ACHN (cell line): ENCODE measurements around the gene FBL.

Experiments used
- DNase-seq: peaks from one replicate; pipeline ENCODE4 v3.0.0-alpha.2; 2015
- in situ Hi-C: cut with HindIII; loops from 2 replicates; pipeline ENCODE4 v1.10.0; 2017; ENCODE audit warnings: low sequenced_read_pairs, low pct_ligation_motif_present, low pct_unique_long_range_greater_than_20kb

Gene FBL

DNA sequence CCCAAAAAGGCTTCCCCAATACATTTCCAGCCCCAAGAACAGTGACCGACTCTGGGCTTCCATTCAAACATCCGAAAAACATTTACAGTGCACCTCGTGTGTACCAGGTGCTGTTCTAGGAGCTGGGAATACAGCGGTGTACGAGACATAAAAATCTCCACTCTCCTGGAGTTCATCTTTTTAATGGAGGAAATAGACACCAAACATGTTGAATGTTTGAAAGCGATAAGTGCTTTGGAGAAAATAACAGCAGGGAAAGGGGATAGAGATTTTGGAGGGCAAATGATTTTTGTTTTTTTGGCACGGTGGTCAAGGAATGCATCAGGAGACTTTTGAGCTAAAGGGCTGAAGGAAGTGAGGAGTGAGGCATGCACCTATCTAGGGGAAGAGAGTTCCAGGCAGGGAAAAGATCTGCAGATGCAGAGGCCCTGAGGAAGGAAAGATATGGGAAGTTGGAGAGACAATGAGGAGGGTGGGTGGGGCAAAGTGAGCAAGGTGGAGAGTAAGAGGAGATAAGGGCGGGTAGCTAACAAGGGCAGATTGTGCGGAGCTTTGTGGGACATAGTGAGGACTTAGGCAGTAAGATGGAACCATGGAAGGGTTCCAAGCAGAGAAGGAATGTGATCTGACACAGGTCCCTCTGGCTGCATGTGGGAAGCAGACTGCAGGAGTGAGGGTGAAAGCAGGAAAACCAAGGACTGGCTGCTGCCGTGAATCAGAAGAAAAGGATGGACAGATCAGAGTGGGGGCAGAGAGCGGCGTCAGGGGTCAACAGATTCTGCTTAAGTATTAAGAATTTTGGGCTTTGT lies 703 bp upstream of the FBL start:
- DNase-seq: no peak
- in situ Hi-C loops: no loop called here

- DNase-seq: peak; percentile 27
- in situ Hi-C loops: no loop called here
Measured at GRCh38 chr19:39845584-39845932, 621 bp downstream of the FBL start.

- in situ Hi-C loops: no loop called here
- no peak for DNase-seq
Measured at GRCh38 chr19:39845172-39845571, 1.0 kb downstream of the FBL start.

GRCh38 chr19:39843919-39844793 lies 2.0 kb downstream of the FBL start:
- peak; percentile 53 for DNase-seq
- in situ Hi-C loops: no loop called here

DNA sequence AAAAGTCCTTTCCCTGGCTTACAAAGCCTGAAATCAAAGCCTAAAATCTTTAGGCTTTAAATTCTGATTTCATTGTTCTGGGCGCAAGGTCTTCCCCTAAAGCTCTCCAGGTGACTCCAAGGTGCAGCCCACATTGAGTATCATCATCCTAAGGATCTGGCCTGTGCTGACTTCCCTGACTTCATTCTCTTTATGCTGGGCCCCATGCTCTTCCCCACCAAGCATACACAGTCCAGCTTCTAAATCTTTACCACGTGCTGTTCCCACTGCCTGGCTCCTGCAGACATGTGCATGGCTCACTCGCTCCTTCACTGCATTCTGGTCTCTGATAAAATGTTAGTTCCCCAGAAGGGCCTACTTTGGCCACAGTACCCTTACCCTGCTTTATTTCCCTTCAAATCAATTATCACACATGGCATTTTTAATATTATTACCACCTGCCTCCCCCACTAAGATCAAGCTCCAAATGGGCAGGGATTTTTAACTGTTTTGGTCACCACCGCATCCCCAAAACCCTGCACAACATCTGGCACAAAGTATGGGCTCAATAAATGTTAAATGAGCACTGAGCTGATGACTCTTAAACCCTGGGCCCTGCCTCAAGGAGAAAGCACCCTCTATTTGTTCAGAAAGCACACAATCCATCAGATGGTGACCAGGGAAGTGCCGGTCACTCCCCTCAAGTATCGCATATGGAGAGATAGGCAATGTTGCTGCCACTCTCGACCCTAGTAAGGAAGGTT lies 3.3 kb downstream of the FBL start:
- in situ Hi-C loops: no loop called here
- no peak for DNase-seq

GRCh38 chr19:39841041-39841440 lies 5.1 kb downstream of the FBL start:
- no peak for DNase-seq
- in situ Hi-C loops: no loop called here

DNA sequence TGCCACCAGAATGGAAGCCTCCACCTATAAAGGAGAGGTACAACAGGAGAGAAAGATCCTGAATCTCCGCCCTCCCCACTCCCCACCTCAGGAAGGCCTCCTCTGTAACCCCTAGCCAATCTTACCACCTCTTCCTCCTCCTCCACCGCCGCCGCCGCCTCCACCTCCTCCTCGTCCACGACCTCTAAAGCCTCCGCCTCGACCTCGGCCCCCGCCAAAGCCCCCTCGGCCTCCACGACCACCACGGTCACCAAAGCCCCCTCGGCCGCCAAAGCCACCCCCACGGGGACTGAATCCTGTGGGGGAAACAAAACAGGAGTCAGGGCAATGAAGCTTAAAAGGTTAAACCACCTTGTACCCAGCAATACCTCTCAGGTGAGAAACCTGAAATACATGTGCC lies 5.7 kb downstream of the FBL start:
- DNase-seq: no peak
- in situ Hi-C loops: no loop called here

DNA sequence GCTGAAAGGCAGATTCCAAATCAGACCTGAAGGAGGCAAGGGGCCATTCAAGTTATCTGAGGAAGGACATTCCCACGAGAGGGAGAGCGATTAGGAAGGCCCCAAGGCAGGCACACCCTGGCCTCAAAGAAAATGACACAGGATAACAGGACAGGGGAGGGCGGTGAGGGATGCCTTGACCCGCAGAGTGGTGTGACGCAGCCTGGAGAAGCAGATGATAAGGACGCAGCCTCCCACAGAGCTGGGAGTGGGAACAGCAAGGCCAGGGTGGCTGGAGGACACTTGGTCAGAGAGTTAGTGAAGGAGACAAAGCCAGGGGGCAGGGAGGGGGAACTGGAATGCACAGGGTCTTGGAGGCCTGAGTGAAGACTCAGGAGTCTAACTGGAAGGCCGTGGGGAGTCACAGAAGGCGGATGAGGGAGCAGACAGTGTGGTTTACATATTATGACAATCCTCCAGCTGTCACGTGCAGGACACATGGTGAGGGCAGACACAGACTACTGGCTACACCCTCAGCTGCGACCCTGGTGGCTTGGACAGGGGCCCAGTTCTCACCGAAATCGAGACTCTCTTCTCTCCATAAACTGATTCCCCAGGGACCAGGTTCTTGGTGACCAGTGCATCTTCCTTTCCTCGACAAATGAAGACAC lies 6.4 kb downstream of the FBL start:
- no peak for DNase-seq
- in situ Hi-C loops: no loop called here

DNA sequence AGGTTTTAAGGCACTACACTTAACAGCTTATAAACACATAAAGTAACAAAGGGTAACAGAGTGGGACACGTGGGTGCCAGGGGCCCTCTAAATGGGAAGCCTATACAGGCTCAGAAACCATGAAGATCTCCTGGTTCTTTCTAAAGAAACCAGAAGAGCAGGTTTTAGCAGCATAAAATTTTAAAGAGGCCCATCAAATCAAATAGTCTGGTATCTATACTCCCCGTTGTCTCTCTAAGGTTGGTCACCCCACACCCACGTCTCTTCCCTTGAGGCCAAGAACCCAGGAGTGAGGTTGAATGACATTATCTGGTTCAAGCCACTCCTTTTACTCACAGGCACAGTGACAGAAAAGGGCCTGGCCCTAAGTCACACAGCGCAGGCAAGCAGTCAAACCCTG lies 7.6 kb downstream of the FBL start:
- in situ Hi-C loops: no loop called here

GRCh38 chr19:39837978-39838377 lies 8.2 kb downstream of the FBL start:
- DNase-seq: no peak
- in situ Hi-C loops: no loop called here

More for the DNA sequence above, 7.6 kb downstream of the FBL start:
- no peak for DNase-seq

DNA sequence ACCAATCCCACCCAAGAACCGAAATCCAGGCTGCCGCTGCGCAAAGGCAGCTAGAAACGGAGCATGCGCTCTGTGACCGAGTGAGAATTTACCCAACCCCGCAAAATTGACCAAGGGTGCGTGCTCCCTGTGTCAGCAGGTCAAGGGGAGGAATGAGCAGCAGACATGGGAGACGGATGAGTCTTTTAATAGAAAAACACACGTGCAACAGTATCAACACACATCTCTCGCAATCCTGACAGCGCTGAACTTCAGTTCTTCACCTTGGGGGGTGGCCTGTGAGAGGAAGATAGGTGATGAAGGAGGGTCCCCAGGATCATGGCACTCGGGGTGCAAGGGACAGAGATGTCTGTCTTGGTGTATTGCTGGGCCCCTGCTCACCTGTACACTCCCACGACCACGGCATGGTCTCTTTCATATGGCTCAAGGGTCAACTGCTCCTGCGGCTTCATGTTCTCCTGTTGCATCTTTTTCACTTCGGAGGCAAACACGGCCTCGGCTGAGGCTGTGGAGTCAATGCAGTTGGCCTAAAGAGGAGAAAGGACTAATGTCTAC lies 11.8 kb downstream of the FBL start:
- in situ Hi-C loops: no loop called here
- no peak for DNase-seq

GRCh38 chr19:39833464-39834286 lies 12.5 kb downstream of the FBL start, which contains the start of gene DYRK1B:
TSS of gene DYRK1B (minus strand) at chr19:39834162. CDS start at chr19:39831867, 2,295 bp downstream.
- in situ Hi-C loops: no loop called here
- peak; percentile 94 for DNase-seq

- DNase-seq: no peak
- in situ Hi-C loops: no loop called here
Measured at GRCh38 chr19:39833160-39833463, 13.1 kb downstream of the FBL start.

DNA sequence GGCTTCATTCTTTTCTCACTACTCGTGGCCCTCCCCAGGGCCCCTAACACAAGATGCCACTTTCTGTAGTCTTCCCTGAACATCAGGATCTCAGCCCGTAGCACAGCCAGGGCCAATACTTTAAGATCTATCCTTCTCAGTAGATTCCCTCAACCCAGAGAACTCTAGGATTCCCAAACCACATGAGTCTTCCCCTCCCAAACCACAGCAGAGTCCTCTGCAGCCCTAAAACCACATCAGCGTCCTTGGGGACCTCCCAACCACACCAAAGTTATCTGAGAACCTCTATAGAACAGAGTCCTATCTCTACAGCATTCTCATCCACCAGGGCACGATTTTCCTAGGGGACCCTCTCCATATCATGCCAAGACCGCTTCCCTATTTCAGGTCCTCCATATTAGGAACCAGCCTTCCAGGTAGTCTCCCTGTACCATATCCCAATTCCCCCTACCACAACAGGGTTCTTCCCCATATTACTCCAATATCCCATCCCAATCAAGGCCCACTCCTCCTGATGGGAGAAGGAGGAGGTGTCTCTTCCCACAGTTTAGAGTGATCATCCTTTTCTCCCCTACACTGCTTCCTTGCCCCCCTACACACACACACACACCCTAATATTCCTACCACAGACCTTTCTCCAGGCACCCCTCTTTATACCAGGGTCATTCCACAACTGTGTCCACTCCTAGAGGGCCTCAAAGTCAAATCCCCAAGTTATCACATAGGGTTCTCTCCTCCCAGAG lies 13.7 kb downstream of the FBL start:
- no peak for DNase-seq
- in situ Hi-C loops: no loop called here

DNA sequence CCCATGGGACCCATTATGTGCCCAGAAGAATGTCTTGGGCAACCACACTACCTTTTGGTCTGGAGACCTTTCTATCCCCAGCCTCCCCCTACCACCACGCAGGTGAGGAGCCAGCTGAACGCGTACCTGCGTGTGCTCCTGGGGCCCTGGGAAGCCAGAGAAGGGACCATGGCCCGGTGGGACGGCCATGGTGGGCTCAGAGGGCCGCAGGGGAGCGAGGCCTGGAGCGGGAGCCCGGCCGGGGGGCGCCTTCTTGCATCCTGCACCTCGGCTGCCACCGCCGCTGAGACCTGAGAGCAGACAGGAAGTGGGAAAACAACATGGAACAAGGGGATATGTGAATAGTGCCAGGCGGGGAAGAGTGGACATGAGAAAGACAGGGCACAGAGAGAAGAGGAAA lies 14.5 kb downstream of the FBL start:
- DNase-seq: no peak
- in situ Hi-C loops: no loop called here

GRCh38 chr19:39830847-39831246 lies 15.3 kb downstream of the FBL start:
- in situ Hi-C loops: no loop called here
- no peak for DNase-seq

- no peak for DNase-seq
- in situ Hi-C loops: no loop called here
Measured at GRCh38 chr19:39830406-39830805, 15.8 kb downstream of the FBL start.
